SK-N-DZ (cell line): ENCODE measurements around the gene SLC46A2.

Experiments used
- DNase-seq: peaks from one replicate; pipeline ENCODE4 v3.0.0-alpha.2; 2015; ENCODE audit warnings: low spot score

Gene SLC46A2

DNA sequence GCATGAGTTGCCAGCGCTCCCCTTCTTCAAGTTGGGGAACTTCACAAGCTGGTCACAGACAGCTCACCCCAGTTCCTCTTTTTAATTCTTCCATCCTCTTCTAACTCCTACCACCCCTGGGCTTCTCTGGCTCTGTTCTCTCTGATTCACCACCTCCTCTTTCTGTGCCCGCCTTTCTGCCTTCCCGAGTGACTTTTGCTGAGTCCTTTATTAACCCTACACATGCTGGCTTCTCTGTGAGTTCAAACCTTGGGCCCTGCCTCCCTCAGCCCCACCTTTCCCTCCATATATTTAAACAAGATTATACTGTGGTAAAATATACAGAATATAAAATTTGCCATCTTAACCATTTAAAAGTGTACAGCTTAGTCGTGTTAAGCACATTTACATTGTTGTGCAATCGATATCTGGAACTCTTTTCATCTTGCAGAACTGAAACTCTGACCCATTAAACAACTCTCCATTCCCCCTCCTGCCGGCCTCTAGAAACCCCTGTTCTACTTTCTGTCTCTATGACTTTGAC lies 32.0 kb downstream of the SLC46A2 start:
- DNase-seq = no peak

DNA sequence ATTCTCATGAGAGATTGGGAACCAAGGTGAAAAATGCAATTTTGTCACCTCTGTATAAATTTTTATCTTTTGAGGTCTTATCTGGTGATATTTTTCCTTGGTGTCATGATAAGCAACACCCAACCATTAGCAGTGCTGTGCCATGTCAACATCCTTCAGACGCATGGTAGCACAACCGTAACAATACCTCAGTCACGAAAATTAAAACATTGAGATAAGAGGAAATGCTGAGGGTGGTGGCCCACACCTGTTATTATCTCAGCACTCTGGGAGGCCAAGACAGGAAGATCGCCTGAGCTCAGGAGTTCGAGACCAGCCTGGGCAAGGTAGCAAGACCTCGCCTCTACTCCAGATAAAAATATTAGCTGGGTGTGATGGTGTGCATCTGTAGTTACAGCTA lies 32.7 kb downstream of the SLC46A2 start:
- no peak for DNase-seq

DNA sequence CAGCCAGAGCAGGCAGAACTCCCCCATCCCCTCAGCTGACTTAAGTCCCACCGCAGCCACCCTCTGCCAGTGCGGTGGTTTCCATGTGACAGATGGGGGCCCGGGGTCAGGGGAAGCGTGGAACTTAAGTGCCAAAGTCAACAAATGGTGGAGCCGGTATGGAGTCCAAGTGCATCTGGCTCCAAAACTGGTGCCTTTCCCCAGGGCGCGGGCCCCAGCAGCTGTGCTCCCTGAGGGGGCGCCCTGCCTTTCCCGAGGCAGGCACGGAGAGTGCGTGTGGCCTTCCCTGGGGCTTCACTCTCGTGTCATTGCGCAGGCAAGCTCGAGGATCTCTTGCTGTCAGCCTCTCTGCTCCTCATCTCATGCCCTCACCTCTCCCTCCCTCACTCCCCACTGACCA lies 33.8 kb downstream of the SLC46A2 start:
- no peak for DNase-seq

DNA sequence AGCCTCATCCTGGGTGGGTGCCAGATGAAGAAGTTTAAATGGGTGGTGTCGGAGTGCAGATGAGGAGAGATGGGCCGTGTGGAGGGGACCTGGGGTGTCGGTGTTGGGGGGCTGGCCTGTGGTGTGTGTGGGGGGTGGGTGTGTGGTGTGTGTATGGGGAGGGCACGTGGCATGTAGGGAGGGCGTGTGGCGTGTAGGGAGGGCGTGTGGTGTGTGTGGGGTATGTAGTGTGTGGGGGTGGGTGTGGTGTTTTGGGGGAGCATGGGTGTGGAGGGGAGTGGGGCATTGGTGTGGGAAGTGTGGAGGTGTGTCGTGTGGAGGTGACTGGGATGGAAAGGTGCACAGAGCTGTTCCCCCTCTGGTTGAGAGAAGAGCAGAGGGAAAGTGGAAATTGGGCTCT lies 34.5 kb downstream of the SLC46A2 start:
- no peak for DNase-seq

DNA sequence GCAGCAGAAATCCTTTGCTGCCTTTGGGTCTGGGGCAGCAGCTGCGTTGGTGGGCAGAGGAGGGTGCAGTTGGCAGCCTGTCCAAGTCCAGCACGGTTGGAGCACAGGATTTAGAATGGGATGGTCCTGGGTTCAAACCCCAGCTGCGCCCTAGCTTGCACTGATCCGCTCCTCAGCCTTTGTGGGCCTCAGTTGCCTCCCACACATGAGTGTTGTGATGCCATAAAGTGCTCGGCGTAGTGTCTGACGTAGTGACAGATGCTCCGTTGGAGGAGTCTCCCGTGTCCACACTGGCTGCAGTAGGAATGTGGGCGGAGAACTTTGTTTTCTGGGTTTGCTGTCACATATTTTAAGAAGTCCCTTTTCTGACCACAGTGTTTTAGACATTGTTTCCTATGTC lies 36.0 kb downstream of the SLC46A2 start:
- DNase-seq = no peak

DNA sequence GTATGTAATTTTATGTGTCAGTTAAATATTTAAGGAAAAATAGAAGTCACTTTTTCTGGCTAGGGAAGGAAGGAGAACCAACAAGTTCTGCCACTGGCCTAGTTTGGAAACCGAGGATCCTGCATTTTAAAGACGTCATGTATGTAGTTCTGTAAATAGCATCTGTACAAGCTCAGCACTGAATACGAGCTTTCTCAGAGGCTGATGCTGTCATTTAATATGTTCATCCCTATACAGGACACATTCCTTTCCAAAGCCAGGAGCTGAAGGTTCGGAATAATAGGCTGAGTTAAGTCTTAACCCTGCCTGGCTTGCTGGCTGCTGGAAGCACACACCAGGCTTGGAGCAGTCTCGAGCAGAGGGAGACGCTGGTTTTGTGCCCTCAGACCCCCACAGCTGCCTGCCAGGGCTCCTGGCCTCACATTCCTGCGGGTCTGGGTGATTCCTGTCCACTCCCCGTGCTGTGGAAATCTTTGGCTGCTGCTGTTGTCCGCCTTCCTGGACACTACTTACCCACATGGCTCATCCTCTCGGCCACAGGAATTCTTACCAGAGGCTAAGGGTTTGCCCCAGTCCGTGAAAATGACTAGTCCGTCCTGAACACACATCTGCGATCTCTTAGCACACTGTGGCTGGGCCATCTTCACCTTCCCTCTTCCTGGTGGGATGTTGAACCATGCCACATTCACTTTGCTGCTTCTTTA lies 36.6 kb downstream of the SLC46A2 start:
- no peak for DNase-seq

DNA sequence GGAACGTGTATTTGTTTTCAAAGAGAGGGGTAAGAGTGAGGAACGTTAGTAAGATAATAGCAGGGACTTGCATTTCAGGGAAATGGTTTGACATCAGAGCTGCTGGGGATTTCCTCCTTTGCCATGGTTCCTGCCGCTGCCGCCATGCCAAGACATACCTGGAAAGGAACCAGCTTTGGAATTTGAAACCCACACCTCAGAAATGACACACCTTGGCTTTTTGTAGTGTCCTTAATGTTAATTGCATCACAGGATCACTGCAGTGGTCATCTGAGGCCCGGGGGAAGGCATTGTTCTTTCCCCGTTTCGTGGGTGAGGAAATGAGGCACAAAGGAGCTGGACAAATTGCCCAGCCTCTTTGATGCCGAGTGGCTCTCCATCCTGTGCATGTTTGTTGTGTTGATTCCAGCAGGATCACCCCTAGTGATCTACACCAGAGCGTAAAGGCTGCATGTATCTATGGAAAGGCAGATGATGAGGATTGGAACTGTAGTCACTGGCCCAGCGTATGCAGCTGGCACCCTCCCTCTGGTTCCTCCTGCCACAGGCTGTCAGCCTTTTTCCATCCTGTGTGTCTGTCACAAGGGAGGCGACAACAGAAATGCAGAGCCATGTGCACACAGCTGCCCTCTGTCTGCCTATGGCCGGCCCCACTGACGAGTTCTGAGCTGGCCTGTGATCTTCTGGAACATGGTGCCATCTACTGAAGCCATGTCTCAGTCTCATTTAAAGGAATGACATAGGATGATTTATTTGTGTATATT lies 37.8 kb downstream of the SLC46A2 start:
- DNase-seq = no peak

DNA sequence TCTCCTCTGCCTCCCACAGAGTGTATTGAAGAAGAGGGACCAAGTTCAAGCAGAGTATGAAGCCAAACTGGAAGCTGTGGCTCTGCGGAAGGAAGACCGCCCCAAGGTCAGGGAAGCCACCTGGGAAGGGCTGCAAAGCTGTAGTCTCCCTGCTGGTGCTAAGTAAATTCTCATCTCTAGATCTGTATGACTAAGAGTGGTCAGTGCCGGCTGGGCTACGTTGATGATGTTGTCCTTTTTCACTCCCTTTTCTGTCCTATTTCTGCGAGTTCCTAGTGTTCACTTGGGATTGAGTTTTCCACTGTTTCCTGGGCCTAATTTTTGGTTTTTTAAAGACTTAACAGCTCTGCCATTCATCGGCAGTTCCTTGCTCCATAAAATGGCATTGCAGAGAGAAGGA lies 39.8 kb downstream of the SLC46A2 start:
- no peak for DNase-seq

DNA sequence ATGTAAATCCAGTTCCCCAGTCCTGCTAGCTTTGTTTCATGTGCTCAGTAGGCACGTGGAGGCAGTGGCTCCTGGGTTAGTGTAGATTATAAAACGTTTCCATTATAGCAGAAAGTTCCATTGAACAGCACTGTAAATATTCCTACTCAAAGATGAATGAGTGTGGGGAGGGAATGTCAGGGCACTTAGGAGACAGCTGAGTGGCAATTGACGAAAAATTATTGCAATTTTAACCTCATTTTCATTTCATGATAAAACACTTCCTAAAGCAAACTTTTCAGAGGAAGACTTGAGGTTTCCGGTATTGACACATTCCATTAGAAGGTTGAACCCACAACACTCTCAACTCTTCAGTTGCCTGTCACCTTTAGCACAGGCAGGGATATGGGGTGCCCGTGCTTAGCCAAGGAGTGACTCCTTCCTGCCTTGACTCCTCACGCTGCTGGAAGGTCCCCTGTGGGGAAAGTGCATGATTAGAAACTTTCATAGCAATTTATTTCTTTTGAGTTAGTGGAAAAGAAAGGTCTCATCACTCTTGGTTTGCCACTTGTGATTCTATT lies 41.2 kb downstream of the SLC46A2 start:
- DNase-seq = no peak

DNA sequence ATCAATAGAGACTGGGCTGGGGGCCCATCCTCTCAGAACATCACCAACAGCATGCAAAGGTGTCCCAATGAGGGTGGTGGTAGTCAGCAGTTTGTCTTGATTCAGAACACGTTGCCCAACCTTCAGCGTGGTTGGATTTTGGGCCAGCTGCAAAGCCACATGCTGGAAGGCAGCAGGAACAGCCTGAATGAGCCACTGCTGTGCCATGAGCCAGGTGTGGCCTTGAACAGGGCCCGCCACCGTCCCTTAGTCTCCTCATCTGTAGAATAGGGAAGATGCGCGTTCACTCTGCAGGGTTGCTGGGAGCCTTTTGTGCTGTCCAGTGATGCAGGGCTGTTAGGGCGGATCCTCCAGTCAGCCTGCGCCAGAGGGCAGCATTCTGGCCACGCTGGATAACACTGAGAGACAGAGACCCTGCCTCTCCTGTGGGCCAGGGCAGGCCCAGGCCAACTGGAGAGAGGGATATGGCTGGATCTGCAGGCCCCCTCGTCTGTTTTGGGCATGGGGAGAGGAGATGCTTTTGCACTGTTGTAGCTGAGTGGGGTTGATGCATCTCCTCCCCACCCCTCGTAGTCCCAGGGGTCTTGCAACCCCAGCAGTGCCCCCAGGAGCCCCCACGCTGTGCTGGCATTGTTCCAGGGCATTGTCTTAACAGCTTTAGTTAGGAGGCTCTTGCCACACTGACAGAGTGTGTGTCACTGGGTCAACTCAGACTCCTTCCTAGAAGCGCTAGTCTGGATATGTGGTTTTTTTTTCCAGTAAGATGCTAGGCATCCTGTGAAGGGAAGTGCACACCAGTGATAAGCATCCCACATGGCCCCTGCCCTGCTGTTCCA lies 42.1 kb downstream of the SLC46A2 start:
- no peak for DNase-seq

DNA sequence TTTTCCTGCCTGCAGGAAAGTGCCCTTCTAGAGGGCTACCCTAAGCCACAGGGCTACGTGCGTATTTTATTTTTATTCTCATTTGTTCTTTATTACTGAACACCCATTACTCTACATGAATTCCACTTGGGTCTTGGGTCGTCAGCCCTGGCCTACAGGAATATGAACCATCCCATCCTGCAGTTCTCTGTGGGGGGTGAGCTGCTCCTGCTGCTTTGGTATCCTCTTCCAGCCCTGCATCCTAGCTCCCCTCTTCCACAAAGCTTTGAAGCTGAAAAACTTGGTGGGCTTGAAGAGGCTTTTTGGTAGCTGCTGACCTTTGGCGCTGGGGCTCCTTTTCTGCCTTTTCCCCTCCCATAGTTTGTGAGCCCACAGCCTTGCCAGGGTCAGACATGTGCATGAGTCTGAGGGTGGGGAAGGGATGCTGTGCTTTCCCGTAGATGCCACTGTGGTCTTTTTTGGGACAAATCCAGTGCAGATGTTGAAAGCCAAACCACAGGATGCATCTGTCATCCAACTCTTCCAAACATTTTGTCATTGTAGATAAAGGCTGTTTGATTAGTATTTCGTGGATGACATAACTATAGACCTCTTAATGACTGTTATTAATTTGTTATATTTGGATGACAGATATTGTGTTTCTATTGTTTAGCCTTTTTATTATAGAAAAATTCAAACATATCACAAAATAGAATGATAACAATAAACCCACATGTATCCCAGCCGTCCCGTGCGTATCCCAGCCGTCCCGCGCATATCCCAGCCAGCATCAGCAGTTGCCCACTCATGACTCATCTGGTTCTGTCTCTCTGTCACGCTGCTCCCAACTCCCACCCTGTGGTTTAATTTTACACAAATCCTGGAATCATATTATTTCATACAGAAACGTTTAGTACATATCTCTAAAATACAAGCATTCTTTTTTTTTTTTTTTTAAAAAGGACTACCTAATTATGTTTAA lies 43.9 kb downstream of the SLC46A2 start:
- DNase-seq = no peak

DNA sequence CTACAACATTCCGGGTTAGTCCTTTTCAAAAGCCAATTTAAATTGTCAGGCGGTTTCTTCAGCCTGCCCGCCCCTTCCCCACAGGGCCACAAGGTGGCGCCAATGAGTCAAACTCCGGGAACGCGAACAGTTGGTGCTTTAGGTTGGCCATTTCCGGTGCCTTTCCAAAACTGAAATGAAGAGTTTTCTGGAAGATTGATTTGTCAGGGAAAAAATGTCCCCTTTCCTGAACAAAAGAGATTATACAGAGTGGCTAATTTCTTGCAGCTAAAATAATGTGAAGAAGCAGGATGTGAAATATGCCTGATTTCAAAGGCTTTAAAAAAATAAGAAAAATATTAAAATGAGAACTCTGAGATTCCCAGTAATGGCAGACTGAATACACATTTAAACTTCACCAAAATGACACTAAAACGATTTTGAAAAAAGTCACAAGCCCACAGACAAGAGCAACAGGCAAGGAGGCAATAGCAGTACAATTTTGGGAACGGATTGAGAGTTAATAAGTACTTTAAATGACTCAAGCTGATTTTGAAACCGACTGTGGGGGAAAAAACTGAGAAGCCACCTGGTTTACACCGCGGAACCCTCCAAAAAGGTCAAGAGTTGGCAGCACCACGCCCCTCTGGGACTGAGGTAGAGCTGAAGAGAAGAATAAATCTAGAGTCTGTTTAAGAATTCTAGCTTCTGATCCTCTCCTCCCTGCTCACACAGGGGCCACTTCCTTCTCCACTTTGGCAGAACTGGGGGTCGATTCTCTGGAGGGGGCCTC lies 45.7 kb downstream of the SLC46A2 start:
- peak; percentile 39 for DNase-seq

DNA sequence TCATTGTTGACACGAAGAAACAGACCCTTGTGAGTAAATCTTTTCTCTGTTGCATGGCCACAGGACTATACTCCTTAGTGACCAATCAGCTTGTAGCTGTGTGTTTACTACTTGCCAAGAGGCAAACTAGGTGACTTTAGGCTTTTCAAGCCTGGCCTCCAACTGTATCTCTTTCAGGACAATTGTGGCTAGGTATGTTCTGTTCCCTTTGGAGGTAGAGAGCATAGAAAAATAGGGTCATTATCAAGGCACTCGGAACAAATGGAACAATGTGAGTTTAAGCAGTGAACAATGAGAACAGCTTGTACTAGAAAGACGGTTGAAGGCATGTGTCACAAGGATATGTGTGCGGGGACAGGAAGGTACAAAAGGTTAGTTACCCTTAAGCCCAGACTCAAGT lies 48.1 kb downstream of the SLC46A2 start:
- DNase-seq = no peak

DNA sequence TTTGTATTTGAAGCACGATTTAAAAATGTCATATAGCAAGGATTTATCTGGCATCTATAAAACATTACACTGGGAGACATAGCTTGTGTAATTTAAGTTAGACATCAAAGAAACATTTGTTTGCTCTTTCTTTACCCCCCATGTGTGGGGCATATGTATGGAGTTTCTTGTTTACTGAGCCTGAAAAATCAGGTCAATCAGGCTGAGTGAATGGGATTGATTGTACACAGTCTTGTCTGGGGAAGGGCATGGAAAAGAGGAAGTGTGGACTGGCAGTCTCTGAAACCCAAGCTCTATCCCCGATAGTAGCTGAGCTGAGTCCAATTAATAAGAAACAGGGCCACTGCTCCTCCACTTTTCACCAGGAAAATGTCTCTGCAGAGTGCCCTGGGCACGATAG lies 49.4 kb downstream of the SLC46A2 start:
- no peak for DNase-seq

DNA sequence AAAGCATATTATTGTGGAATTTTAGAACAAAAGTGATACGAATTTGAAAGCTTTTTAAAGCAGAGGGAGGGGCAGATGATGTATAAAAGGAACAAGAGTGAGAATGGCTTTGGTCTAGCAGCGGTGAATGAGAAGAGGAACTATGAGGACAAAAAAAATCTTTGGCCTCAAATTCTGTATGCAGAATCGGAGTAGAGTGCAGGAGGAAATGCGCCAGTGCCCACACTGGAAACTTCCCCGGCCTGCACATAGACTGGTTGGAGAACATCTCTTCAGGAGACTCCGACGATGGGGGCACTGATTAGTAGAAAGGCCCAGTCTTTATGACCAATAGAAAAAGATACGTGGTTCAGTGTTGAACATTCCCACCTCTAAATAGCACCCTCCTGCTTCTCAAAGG lies 51.3 kb downstream of the SLC46A2 start:
- no peak for DNase-seq

DNA sequence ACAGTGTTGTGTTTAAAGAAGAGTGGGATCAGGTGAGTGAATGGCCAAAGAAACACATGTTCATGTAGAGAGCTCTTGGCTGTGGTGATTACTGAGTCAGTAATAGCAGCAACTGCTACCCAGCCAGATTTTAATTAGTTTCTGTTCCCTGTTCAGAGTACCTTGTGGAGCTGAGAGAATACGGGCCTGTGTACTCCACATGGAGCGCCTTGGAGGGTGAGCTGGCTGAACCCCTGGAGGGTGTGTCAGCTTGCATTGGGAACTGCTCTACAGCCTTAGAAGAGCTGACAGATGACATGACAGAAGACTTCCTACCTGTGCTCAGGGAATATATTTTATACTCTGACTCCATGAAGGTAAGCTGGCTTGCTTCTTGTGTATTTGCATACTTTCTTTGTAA lies 52.3 kb downstream of the SLC46A2 start:
- no peak for DNase-seq

DNA sequence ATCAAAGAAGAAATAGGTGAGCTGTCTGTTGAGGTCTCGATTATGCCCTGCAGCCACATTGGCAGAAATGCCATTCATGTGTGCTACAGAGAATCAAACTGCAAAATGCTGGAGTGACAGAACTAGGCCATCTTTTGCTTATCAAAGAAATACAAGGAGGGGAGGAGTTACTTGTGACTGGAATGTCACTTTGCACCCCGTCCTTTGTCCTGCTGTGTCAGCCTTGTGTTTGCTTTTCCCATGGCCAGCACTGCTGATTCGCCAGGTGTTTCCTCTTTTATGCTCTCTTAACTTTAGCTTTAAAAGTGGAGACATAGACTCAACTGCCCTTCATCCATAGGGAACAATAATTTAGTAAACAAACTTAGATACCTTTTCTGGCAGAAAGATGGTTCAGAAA lies 54.3 kb downstream of the SLC46A2 start:
- DNase-seq = no peak

DNA sequence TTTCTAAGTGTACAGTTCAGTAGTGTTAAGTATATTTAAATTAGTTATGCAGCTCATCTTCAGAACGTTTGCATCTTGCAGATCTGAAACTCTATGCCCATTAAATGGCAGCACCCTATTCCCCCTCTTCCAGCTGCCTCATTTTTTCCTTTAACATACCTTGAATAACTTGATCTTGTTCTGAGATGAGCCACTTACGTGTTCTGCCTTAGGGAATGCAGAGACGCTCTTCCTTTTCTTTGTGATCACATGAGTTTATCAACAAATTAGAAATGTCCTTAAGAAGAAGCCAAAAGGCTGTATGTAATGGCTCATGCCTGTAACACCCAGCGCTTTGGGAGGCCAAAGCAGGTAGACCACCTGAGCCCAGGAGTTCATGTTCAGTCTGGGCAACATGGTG lies 57.6 kb downstream of the SLC46A2 start:
- no peak for DNase-seq

DNA sequence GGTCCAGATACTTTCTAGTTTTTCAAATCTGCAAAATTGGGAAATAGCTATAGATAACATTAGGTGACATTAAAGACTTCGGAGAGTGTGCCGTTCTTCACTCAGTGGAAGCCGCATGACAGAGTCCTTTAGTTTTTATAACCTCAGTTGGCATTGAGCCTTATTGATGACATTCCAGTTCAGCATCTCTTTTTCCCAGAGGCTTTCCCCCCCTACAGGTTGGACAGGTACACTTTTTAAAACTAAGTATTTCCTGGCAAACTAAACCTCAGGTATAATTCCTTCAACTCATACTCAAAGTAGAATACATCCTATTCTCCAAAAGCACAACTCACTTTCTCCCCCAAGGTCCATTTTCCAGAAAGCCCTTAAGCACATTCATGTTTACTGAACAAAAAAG lies 58.7 kb downstream of the SLC46A2 start:
- no peak for DNase-seq

DNA sequence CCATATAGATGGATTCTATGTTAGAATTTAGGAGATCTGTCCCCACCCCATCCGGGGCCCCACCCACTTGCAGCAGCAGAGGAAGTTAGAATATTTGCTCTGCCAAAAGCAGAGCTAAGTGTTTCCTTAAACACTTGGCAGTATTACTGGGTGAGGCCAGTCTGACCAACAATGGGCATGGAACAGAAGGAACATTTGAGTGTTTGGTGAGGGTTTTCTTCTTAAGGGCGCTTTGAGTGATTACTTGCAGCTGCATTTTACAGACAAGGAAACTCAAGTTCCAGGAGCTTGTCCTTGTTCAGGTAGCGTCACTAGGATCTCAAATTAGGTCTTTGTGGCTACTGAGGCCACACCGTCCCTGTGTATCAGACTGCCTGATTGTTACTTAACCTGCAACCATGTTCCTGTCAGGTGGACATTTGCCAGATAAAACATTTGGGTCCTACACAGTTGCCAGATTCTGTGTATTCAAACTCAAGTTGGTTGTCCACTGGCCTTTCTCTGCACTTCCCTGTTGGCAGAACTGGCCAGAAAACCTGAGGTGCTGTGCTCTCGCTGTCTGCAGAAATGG lies 59.3 kb downstream of the SLC46A2 start:
- DNase-seq = no peak
